Natural killer cell (primary cell): Measurements from ENCODE around the gene EEF1A1. TPM values are rescaled to one million over a fixed set of nuclear protein-coding genes. Genes with fewer than 3 reads are reported as not detected.

Source experiments
- ATAC-seq, 3 donors: fragments of 150-1000 bp in 2 of 3; fragments of 200-7000 bp in 1 of 3; cut with Tn5 transposase; 1 replicate in 1 of 3; 2 replicates in 2 of 3; pipeline ENCODE4 v1.10.0; 2021; ENCODE audit warnings: mild to moderate bottlenecking in 2 of 3, moderate library complexity in 2 of 3
- DNase-seq, 2 donors: peaks; one replicate each; pipeline versions ENCODE4 v3.0.0 to v3.0.0-alpha.2; 2013 to 2021; ENCODE audit warnings: mixed read lengths in 1 of 2
- H3K27ac ChIP-seq: one replicate; pipeline ENCODE4 v1.5.1; 2013; ENCODE audit warnings: mild to moderate bottlenecking, low read length
- H3K27me3 ChIP-seq: one replicate; pipeline ENCODE4 v1.6.1; 2013; ENCODE audit warnings: low read length; ENCODE audit not compliant: control insufficient read depth, insufficient read depth
- H3K36me3 ChIP-seq: one replicate; pipeline ENCODE4 v1.6.1; 2013; ENCODE audit warnings: low read length; ENCODE audit not compliant: control insufficient read depth, insufficient read depth
- H3K4me1 ChIP-seq: one replicate; pipeline ENCODE4 v1.6.1; 2013; ENCODE audit warnings: low read length; ENCODE audit not compliant: control insufficient read depth, insufficient read depth
- H3K4me3 ChIP-seq: one replicate; pipeline ENCODE4 v1.5.1; 2013; ENCODE audit warnings: low read length
- H3K9me3 ChIP-seq: one replicate; pipeline ENCODE4 v1.6.1; 2013; ENCODE audit warnings: low read length; ENCODE audit not compliant: control insufficient read depth, insufficient read depth
- H3K27ac Mint-ChIP-seq, 2 donors: one replicate each; pipeline ENCODE4 v1.8.0; 2022; ENCODE audit warnings: mild to moderate bottlenecking in 2 of 2, mixed read lengths in 2 of 2, moderate library complexity in 1 of 2
- H3K27me3 Mint-ChIP-seq, 2 donors: one replicate each; pipeline ENCODE4 v1.8.0; 2022; ENCODE audit warnings: low read depth in 2 of 2, mixed read lengths in 2 of 2
- H3K36me3 Mint-ChIP-seq: one replicate; pipeline ENCODE4 v1.8.0; 2022; ENCODE audit warnings: mixed read lengths
- H3K4me1 Mint-ChIP-seq, 2 donors: one replicate each; pipeline ENCODE4 v1.8.0; 2022; ENCODE audit warnings: mixed read lengths in 2 of 2
- H3K4me3 Mint-ChIP-seq: one replicate; pipeline ENCODE4 v1.8.0; 2022; ENCODE audit warnings: mild to moderate bottlenecking, moderate library complexity, mixed read lengths
- H3K9me3 Mint-ChIP-seq, 2 donors: one replicate each; pipeline ENCODE4 v1.8.0; 2022; ENCODE audit warnings: mixed read lengths in 2 of 2
- CTCF ChIP-seq: fragments of 200-600 bp; IDR thresholded peaks from one replicate; pipeline ENCODE4 v1.8.0; 2022; ENCODE audit warnings: antibody characterized with exemption
- WGBS: methylation state at CpG from one replicate; pipeline ENCODE4 v1.1.7; 2013; ENCODE audit warnings: missing lambda C conversion rate; ENCODE audit not compliant: insufficient coverage; 5-methylcytosine and 5-hydroxymethylcytosine counted together
- intact Hi-C: fragments of 100-400 bp; cut with micrococcal nuclease; formaldehyde crosslinking; loops from one replicate; pipeline ENCODE4 v1.14.2; 2022
- total RNA-seq, 4 donors: library from RNA; stranded (reverse); fragments of 120-200 nt in 1 of 4; gene quantifications; one replicate each; pipeline versions ENCODE4 v1.2.3 to v1.2.4, GENCODE V29; 2013 to 2022

The EEF1A1 gene
- total RNA-seq, 3 donors from 2014 or later (not counting 1 experiment from before 2014, with no cell fraction given) = 6,475 to 7,348 (median 7,348) TPM

GRCh38 chr6:73503027-73503772, 17.6 kb downstream of the EEF1A1 start:
- WGBS = 38% methylated on average over 2 of the region's 2 CpGs
- DNase-seq (no peak), ATAC-seq (peak in 1 of 3 donors; percentile 15)
- H3K4me1 Mint-ChIP-seq = peaks cover 7 to 8% of the 10 kb centered on the region in 2 donors
- no peaks in the 10 kb centered on the region for H3K27me3 Mint-ChIP-seq
- Histone ChIP-seq H3K36me3 (peaks cover 46% of the 10 kb centered on the region), H3K27ac (no peak overlapping the region), H3K4me1 (no peaks in the 10 kb centered on the region), H3K4me3 (no peak overlapping the region), H3K27me3 (no peaks in the 10 kb centered on the region), H3K9me3 (peaks cover 3% of the 10 kb centered on the region)
- intact Hi-C loops = no loop called here
- H3K36me3 Mint-ChIP-seq = no peaks in the 10 kb centered on the region
- no peak for TF ChIP-seq CTCF
- H3K9me3 Mint-ChIP-seq = no peaks in the 10 kb centered on the region
- no peak overlapping the region for H3K4me3 Mint-ChIP-seq
- peak overlapping the region; percentile 57 to 70 for H3K27ac Mint-ChIP-seq

- 95% methylated on average over 3 of the region's 3 CpGs for WGBS
- Histone ChIP-seq H3K36me3 (peaks cover 73% of the 10 kb centered on the region), H3K4me1 (no peaks in the 10 kb centered on the region), H3K27me3 (no peaks in the 10 kb centered on the region), H3K9me3 (no peaks in the 10 kb centered on the region), H3K27ac (no peak overlapping the region), H3K4me3 (no peak overlapping the region)
- ATAC-seq = no peak
- Mint-ChIP-seq H3K4me3 (no peak overlapping the region), H3K9me3 (no peaks in the 10 kb centered on the region), H3K27me3 (no peaks in the 10 kb centered on the region), H3K4me1 (no peaks in the 10 kb centered on the region), H3K36me3 (no peaks in the 10 kb centered on the region), H3K27ac (no peak overlapping the region)
- intact Hi-C loops = no loop called here
- DNase-seq = no peak
- TF ChIP-seq CTCF = no peak
Observed at GRCh38 chr6:73497915-73498314, 22.9 kb downstream of the EEF1A1 start.

- DNase-seq (no peak), ATAC-seq (no peak)
- no peaks in the 10 kb centered on the region for H3K4me1 ChIP-seq
- Mint-ChIP-seq H3K27me3 (no peaks in the 10 kb centered on the region), H3K27ac (no peak overlapping the region), H3K4me1 (peaks cover 0 to 9% of the 10 kb centered on the region in 2 donors), H3K9me3 (no peaks in the 10 kb centered on the region), H3K4me3 (no peak overlapping the region), H3K36me3 (peaks cover 7% of the 10 kb centered on the region)
- no peak for TF ChIP-seq CTCF
- peaks cover 63% of the 10 kb centered on the region for H3K36me3 ChIP-seq
- H3K27me3 ChIP-seq = no peaks in the 10 kb centered on the region
- intact Hi-C loops = no loop called here
- no peak overlapping the region for H3K27ac ChIP-seq
- H3K9me3 ChIP-seq = no peaks in the 10 kb centered on the region
- no peak overlapping the region for H3K4me3 ChIP-seq
Observed at GRCh38 chr6:73491377-73491776, 29.5 kb downstream of the EEF1A1 start.

- no peak overlapping the region for H3K4me3 Mint-ChIP-seq
- H3K4me1 Mint-ChIP-seq = peaks cover 0 to 9% of the 10 kb centered on the region in 2 donors
- no peaks in the 10 kb centered on the region for H3K27me3 Mint-ChIP-seq
- H3K9me3 Mint-ChIP-seq = no peaks in the 10 kb centered on the region
- 91% methylated on average over 7 of the region's 7 CpGs for WGBS
- ATAC-seq (no peak), DNase-seq (no peak)
- peaks cover 62% of the 10 kb centered on the region for H3K36me3 ChIP-seq
- no peak overlapping the region for H3K27ac ChIP-seq
- H3K4me1 ChIP-seq = no peaks in the 10 kb centered on the region
- H3K27me3 ChIP-seq = no peaks in the 10 kb centered on the region
- intact Hi-C loops = no loop called here
- no peak overlapping the region for H3K27ac Mint-ChIP-seq
- no peak overlapping the region for H3K4me3 ChIP-seq
- H3K36me3 Mint-ChIP-seq = peaks cover 13% of the 10 kb centered on the region
- TF ChIP-seq CTCF = no peak
- H3K9me3 ChIP-seq = no peaks in the 10 kb centered on the region
Observed at GRCh38 chr6:73487473-73487872, 33.4 kb downstream of the EEF1A1 start.
